AG09319 (cell line): Measurements from ENCODE around the gene SNRNP25.

Source experiments
- DNase-seq: peaks from one replicate; pipeline ENCODE4 v3.0.0-alpha.2; 2010; ENCODE audit warnings: low read depth; ENCODE audit errors: extremely low read depth
- CTCF ChIP-seq: IDR thresholded peaks from 2 replicates; pipeline ENCODE4 v1.5.1; 2011; ENCODE audit warnings: low read depth, mild to moderate bottlenecking, inconsistent platforms, low read length, moderate library complexity

SNRNP25 gene

DNA sequence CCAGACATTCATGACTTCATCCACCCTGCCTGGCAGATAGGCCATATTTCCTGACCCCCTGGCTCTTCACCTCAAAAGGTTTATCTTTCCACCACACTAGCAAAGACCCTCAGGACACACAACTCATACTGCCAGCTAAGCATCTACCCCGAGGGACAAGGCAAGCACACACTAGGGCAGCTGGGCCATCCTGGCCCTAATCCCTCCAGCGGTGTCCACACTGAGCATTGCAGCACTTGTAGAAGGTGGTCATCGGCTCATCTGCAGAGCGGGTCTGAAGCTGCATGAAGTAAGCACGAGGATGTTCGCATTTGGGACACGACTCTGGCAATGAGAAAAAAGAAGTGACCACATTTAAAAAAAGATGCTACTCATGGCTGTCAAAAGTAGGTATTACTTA lies 6.4 kb upstream of the SNRNP25 start:
- DNase-seq, result no peak
- no peak for TF ChIP-seq CTCF

GRCh38 chr16:50769-51591 lies 2.6 kb upstream of the SNRNP25 start:
- no peak for DNase-seq
- TF ChIP-seq CTCF, result no peak

GRCh38 chr16:54237-54581 lies 581 bp downstream of the SNRNP25 start:
- no peak for TF ChIP-seq CTCF
- DNase-seq, result no peak

DNA sequence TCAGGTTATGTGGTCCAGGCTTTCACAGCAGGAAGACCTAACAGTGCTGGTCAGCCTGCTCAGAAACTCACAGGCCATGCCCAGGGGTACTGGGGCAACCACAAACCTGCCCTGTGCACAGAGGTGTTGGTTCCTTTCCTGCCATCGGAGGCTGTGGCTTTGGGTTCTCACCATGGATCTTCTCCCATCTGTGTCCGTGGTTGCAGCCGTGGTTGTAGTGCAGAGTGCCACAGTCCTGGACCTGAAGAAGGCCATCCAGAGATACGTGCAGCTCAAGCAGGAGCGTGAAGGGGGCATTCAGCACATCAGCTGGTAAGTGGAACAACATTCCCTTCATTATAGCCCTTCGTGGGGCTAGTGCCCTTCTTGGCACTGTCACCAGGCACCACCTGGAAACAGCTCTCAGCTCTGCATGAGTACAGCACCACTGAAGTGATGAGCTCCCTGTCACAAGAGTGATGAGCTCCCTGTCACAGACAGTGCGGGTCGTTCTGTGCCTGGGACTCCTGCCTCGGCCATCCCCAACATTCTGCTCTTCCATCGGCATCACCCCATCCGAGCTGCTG lies 2.0 kb downstream of the SNRNP25 start:
- no peak for TF ChIP-seq CTCF
- no peak for DNase-seq

DNA sequence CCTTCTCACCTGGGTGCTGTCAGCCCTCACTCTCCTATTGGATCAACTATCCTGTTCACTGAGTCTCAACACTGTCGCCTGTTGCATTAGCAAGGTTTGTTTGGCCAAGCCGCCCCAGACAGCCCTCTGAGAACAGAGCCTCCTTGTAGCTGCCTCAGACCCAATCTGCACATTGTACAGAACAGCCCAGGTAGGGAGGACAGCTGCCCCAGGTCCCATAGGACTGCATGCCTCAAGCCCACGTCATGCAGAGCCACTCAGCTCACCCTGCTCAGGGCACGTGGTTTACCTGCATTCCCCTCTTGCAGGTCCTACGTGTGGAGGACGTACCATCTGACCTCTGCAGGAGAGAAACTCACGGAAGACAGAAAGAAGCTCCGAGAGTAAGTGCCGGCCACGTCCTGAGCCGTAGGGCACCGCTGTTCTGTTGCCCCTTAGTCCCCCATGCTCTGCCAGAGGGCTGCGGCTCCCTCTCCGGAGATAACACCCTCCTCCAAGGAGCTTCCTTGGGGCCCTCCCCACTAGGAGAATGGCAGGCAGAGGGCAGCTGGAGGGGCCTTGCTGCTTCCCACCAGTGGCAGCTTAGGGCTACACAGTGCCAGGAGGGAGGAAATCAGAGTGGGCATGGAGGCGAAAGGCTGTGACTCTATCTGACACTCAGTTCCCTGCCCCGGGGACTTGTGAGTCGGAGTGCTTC lies 2.8 kb downstream of the SNRNP25 start:
- DNase-seq, result no peak
- no peak for TF ChIP-seq CTCF

- no peak for TF ChIP-seq CTCF
- DNase-seq, result no peak
Measured at GRCh38 chr16:57711-58110, 4.1 kb downstream of the SNRNP25 start.
